Adrenal gland (tissue), 12 donors: Measurements from ENCODE around the gene GPHN. TPM values are rescaled to one million over a fixed set of nuclear protein-coding genes. Genes with fewer than 3 reads are reported as not detected.

Source experiments
- DNase-seq, 7 donors: peaks; one replicate each; pipeline ENCODE4 v3.0.0-alpha.2; 2019 to 2020
- H3K27ac ChIP-seq, 5 donors: fragments of 200-600 bp; sonication (generic) in 4 of 5; 1 replicate in 3 of 5; 2 replicates in 2 of 5; pipeline versions ENCODE4 v1.5.1 to v1.8.0; 2016 to 2020; ENCODE audit warnings: mild to moderate bottlenecking in 1 of 5
- H3K27me3 ChIP-seq: fragments of 200-600 bp; 2 replicates; pipeline ENCODE4 v1.8.0; 2021
- H3K36me3 ChIP-seq, 2 donors: fragments of 200-600 bp; replicated peaks in 1 of 2; 1 replicate in 1 of 2; 2 replicates in 1 of 2; pipeline versions ENCODE4 v1.5.1 to v1.8.0; 2018 to 2022
- H3K4me1 ChIP-seq, 2 donors: fragments of 200-600 bp; replicated peaks in 1 of 2; 1 replicate in 1 of 2; 2 replicates in 1 of 2; pipeline versions ENCODE4 v1.5.1 to v1.8.0; 2018 to 2021
- H3K4me3 ChIP-seq, 4 donors: fragments of 200-600 bp; sonication (generic) in 3 of 4; one replicate each; pipeline ENCODE4 v1.5.1; 2016 to 2018
- H3K9me3 ChIP-seq, 3 donors: fragments of 200-600 bp; sonication (generic) in 1 of 3; replicated peaks in 1 of 3; 1 replicate in 2 of 3; 2 replicates in 1 of 3; pipeline versions ENCODE4 v1.5.1 to v1.8.0; 2016 to 2021
- CTCF ChIP-seq, 6 experiments: fragments of 450-650 bp in 4 of 6; fragments of 200-600 bp in 2 of 6; sonication (generic) in 1 of 6; IDR thresholded peaks; 1 replicate in 5 of 6; 2 replicates in 1 of 6; pipeline versions ENCODE4 v1.5.1 to v1.8.0; 2016 to 2021; ENCODE audit warnings: antibody characterized with exemption in 6 of 6, mild to moderate bottlenecking in 2 of 6, moderate library complexity in 1 of 6
- POLR2A ChIP-seq, 2 donors: fragments of 450-650 bp; IDR thresholded peaks; one replicate each; pipeline ENCODE4 v1.6.1; 2017; ENCODE audit warnings: antibody characterized with exemption in 2 of 2, mild to moderate bottlenecking in 2 of 2, moderate library complexity in 1 of 2
- WGBS, 4 donors: extraction: QIAGEN DNeasy Blood & Tissue Kit in 2 of 4; methylation state at CpG; one replicate each; pipeline versions ENCODE4 v1.1.5 to v1.1.7; 2013 to 2017; 5-methylcytosine and 5-hydroxymethylcytosine counted together
- intact Hi-C, 2 donors: fragments of 100-400 bp; cut with DNase I; formaldehyde crosslinking; loops; one replicate each; pipeline versions ENCODE4 v1.14.1 to v1.15.0; 2022 to 2023
- polyA plus RNA-seq, 3 donors: library from polyadenylated mRNA; stranded (reverse); fragments of 200-250 nt in 2 of 3; fragments of 350-450 nt in 1 of 3; fragmentation: Illumina TruSeq in 1 of 3; extraction: RNeasy Lipid Tissue Mini Kit (QIAGEN cat#74804) in 1 of 3; gene quantifications; one replicate each; pipeline ENCODE4 v1.2.3, GENCODE V29; 2013 to 2014
- total RNA-seq, 9 donors: library from RNA; depleted of rRNA in 4 of 9; stranded (reverse); fragments of >200 nt in 4 of 9; fragments of 120-200 nt in 1 of 9; fragmentation: NEBNext Ultra II Directional in 1 of 9; extraction: Animal tissue kit (Norgen Biotek cat#: 25700) in 1 of 9; gene quantifications; one replicate each; pipeline versions ENCODE4 v1.1.0 to v1.2.4, GENCODE V29; 2013 to 2023
- donor health status: healthy with polysubstance abuse.
- donor health status: Bipolar disorder and iron deficiency.
- donor health status: DM: yes; HTN: yes; CAD: no.
- donor health status: DM: no; HTN: no; CAD: no.
- donor health status: DM: no; HTN: no; CAD: no.
- donor health status: DM: yes; HTN: yes; CAD: no.

GPHN gene
- total and polyA plus RNA-seq, 12 donors = 12.5 to 41.0 (median 24.0) TPM

- no peaks in the 10 kb centered on the region for H3K4me1 ChIP-seq
- intact Hi-C loops = no loop called here
- H3K36me3 ChIP-seq = no peaks in the 10 kb centered on the region
- H3K27ac ChIP-seq = no peak overlapping the region
- no peak for DNase-seq
- 76 to 100% (median 97%) methylated on average over 2 of the region's 2 CpGs for WGBS, 4 donors
- no peaks in the 10 kb centered on the region for H3K27me3 ChIP-seq
- no peak for TF ChIP-seq POLR2A (IDR thresholded peaks at IDR 0.05)
- TF ChIP-seq CTCF (IDR thresholded peaks at IDR 0.05) = no peak
- no peaks in the 10 kb centered on the region for H3K9me3 ChIP-seq
- no peak overlapping the region for H3K4me3 ChIP-seq
Observed at GRCh38 chr14:67112344-67112743, 604.4 kb downstream of the GPHN start.

GRCh38 chr14:67127174-67127573 is 619.2 kb downstream of the GPHN start:
- intact Hi-C loops = loop anchor here in 1 of 2 donors (10.0 kb wide), 1 partner anchor 502 kb away; no protein-coding TSS in a partner anchor
- 93 to 99% (median 93%) methylated on average over 3 of the region's 3 CpGs for WGBS, 4 donors
- H3K36me3 ChIP-seq = no peaks in the 10 kb centered on the region
- TF ChIP-seq CTCF (IDR thresholded peaks at IDR 0.05) (no peak), POLR2A (IDR thresholded peaks at IDR 0.05) (no peak)
- no peaks in the 10 kb centered on the region for H3K4me1 ChIP-seq
- H3K27ac ChIP-seq = no peak overlapping the region
- H3K27me3 ChIP-seq = no peaks in the 10 kb centered on the region
- no peak overlapping the region for H3K4me3 ChIP-seq
- no peaks in the 10 kb centered on the region for H3K9me3 ChIP-seq
- DNase-seq = no peak

GRCh38 chr14:67129768-67130167 is 621.8 kb downstream of the GPHN start:
- 90 to 97% (median 92%) methylated on average over 2 of the region's 2 CpGs for WGBS, 4 donors
- H3K27me3 ChIP-seq = no peaks in the 10 kb centered on the region

GRCh38 chr14:67131691-67132090 is 623.7 kb downstream of the GPHN start:
- no peaks in the 10 kb centered on the region for H3K36me3 ChIP-seq
- no peak for DNase-seq
- intact Hi-C loops = no loop called here
- no peaks in the 10 kb centered on the region for H3K9me3 ChIP-seq
- TF ChIP-seq CTCF (IDR thresholded peaks at IDR 0.05) (no peak), POLR2A (IDR thresholded peaks at IDR 0.05) (no peak)
- H3K4me1 ChIP-seq = peaks cover 5 to 7% of the 10 kb centered on the region in 2 donors
- 95 to 98% (median 97%) methylated on average over 1 of the region's 1 CpG for WGBS, 4 donors
- no peak overlapping the region for H3K4me3 ChIP-seq
- H3K27ac ChIP-seq = no peak overlapping the region
- no peaks in the 10 kb centered on the region for H3K27me3 ChIP-seq

More at GRCh38 chr14:67129768-67130167, 621.8 kb downstream of the GPHN start:
- Histone ChIP-seq H3K27ac (no peak overlapping the region), H3K36me3 (no peaks in the 10 kb centered on the region), H3K9me3 (no peaks in the 10 kb centered on the region), H3K4me1 (no peaks in the 10 kb centered on the region), H3K4me3 (no peak overlapping the region)
- intact Hi-C loops = loop anchor here in 1 of 2 donors (10.0 kb wide), 1 partner anchor 505 kb away; no protein-coding TSS in a partner anchor
- TF ChIP-seq CTCF (IDR thresholded peaks at IDR 0.05) = no peak
- TF ChIP-seq POLR2A (IDR thresholded peaks at IDR 0.05) = no peak
- no peak for DNase-seq
